Upper lobe of right lung (tissue), 1 donor: ENCODE results near the gene FIP1L1. TPM values are rescaled to one million over a fixed set of nuclear protein-coding genes. Genes with fewer than 3 reads are reported as not detected.

Experiments
- ATAC-seq: fragments of 200-7000 bp; cut with Tn5 transposase; one replicate; pipeline ENCODE4 v1.9.1; 2020; ENCODE audit warnings: mild to moderate bottlenecking, moderate library complexity
- DNase-seq: peaks from one replicate; pipeline ENCODE4 v3.0.0-alpha.2; 2020
- H3K27ac ChIP-seq: fragments of 200-600 bp; one replicate; pipeline ENCODE4 v1.8.0; 2022
- H3K27me3 ChIP-seq: fragments of 200-600 bp; one replicate; pipeline ENCODE4 v1.8.0; 2022; ENCODE audit warnings: mild to moderate bottlenecking
- H3K36me3 ChIP-seq: fragments of 200-600 bp; one replicate; pipeline ENCODE4 v1.8.0; 2022
- H3K4me1 ChIP-seq: fragments of 200-600 bp; one replicate; pipeline ENCODE4 v1.8.0; 2022
- H3K4me3 ChIP-seq: fragments of 200-600 bp; one replicate; pipeline ENCODE4 v1.8.0; 2022; ENCODE audit warnings: mild to moderate bottlenecking
- H3K9me3 ChIP-seq: fragments of 200-600 bp; one replicate; pipeline ENCODE4 v1.8.0; 2022
- CTCF ChIP-seq: fragments of 200-600 bp; IDR thresholded peaks from one replicate; pipeline ENCODE4 v1.8.0; 2022; ENCODE audit warnings: antibody characterized with exemption
- intact Hi-C: fragments of 100-400 bp; cut with DNase I; formaldehyde crosslinking; loops from one replicate; pipeline ENCODE4 v1.11.0; 2022
- total RNA-seq: library from RNA; stranded (reverse); fragmentation: NEBNext Ultra II Directional; extraction: Animal tissue kit (Norgen Biotek cat#: 25700); gene quantifications from one replicate; pipeline ENCODE4 v1.2.1, GENCODE V29; 2021
- donor health status: DM: no; HTN: yes; CAD: no; lungs with severe emphysema.

The FIP1L1 gene
- total RNA-seq, 1 donor from 2014 or later = 39.0 TPM

GRCh38 chr4:53500546-53500945 is 123.1 kb downstream of the FIP1L1 start:
- Histone ChIP-seq H3K4me1 (no peaks in the 10 kb centered on the region), H3K27ac (no peak overlapping the region), H3K36me3 (no peaks in the 10 kb centered on the region), H3K4me3 (no peak overlapping the region), H3K9me3 (no peaks in the 10 kb centered on the region), H3K27me3 (no peaks in the 10 kb centered on the region)
- DNase-seq (no peak), ATAC-seq (no peak)
- intact Hi-C loops = no loop called here
- TF ChIP-seq CTCF = no peak

- H3K4me1 ChIP-seq = no peaks in the 10 kb centered on the region
- H3K27ac ChIP-seq = no peak overlapping the region
- intact Hi-C loops = no loop called here
- H3K27me3 ChIP-seq = no peaks in the 10 kb centered on the region
- no peak for TF ChIP-seq CTCF
- ATAC-seq = no peak
- no peak for DNase-seq
- H3K36me3 ChIP-seq = no peaks in the 10 kb centered on the region
- H3K4me3 ChIP-seq = no peak overlapping the region
- no peaks in the 10 kb centered on the region for H3K9me3 ChIP-seq
These were observed 124.1 kb downstream of the FIP1L1 start for GRCh38 chr4:53501561-53501960.

DNA sequence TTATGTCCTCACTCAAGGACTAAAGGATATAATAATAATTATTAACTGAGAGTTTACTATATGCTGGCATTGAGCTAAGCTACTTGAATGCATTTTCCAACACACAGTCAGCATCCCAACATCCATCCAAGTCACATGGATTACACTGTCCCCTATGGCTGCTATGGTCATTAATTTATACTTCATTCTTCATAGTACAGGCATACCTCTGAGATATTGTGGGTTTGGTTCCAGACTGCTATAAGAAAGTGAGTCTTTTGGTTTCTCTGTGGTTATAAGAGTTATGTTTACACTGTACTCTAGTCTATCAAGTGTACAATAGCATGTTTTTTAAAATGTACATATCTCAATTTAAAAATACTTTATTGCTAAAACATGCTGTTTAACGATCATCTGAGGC is 124.7 kb downstream of the FIP1L1 start:
- H3K27me3 ChIP-seq = no peaks in the 10 kb centered on the region
- no peak for TF ChIP-seq CTCF
- no peak overlapping the region for H3K27ac ChIP-seq
- no peak overlapping the region for H3K4me3 ChIP-seq
- intact Hi-C loops = no loop called here
- no peaks in the 10 kb centered on the region for H3K9me3 ChIP-seq
- DNase-seq = no peak
- ATAC-seq = no peak
- H3K4me1 ChIP-seq = no peaks in the 10 kb centered on the region
- H3K36me3 ChIP-seq = no peaks in the 10 kb centered on the region

- intact Hi-C loops = no loop called here
- H3K4me1 ChIP-seq = no peaks in the 10 kb centered on the region
- H3K36me3 ChIP-seq = no peaks in the 10 kb centered on the region
- no peaks in the 10 kb centered on the region for H3K9me3 ChIP-seq
- DNase-seq = no peak
- no peak overlapping the region for H3K27ac ChIP-seq
- no peak overlapping the region for H3K4me3 ChIP-seq
- ATAC-seq = no peak
- no peaks in the 10 kb centered on the region for H3K27me3 ChIP-seq
- TF ChIP-seq CTCF = no peak
These were observed 128.5 kb downstream of the FIP1L1 start for GRCh38 chr4:53505947-53506346.

DNA sequence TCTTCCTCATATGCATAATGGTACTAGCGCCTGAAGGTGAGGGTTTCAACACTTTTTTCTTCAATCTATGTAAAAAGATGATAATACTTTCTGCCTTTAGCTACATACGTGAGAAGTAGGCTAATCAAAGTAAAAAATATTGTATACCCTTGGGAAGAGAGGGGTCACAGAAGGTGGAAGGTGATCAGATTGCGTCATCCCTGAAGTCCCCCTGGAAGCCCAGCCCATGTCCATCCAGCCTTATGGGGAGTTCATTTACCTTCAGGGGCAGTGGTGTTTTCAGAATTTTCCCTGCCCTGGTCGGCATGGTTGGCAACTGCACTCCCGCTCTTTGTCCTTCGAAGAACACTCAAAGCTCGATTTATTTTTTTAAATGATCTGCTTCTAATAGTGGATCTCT is 129.6 kb downstream of the FIP1L1 start:
- H3K4me3 ChIP-seq = no peak overlapping the region
- no peaks in the 10 kb centered on the region for H3K36me3 ChIP-seq
- H3K9me3 ChIP-seq = no peaks in the 10 kb centered on the region
- intact Hi-C loops = no loop called here
- TF ChIP-seq CTCF = no peak
- H3K4me1 ChIP-seq = no peaks in the 10 kb centered on the region
- H3K27me3 ChIP-seq = no peaks in the 10 kb centered on the region
- DNase-seq = no peak
- no peak for ATAC-seq
- H3K27ac ChIP-seq = no peak overlapping the region

GRCh38 chr4:53507671-53508286 is 130.3 kb downstream of the FIP1L1 start:
- intact Hi-C loops = no loop called here
- Histone ChIP-seq H3K27ac (no peak overlapping the region), H3K4me3 (no peak overlapping the region), H3K36me3 (no peaks in the 10 kb centered on the region), H3K9me3 (no peaks in the 10 kb centered on the region), H3K4me1 (no peaks in the 10 kb centered on the region), H3K27me3 (no peaks in the 10 kb centered on the region)
- no peak for ATAC-seq
- TF ChIP-seq CTCF = no peak
- no peak for DNase-seq
